T-helper 2 cell treated with Interferon-gamma antibody and Interleukin-4, amounts not matched to agents 5 μg/mL and 100 μg/mL, for 36 hours (primary cell): ENCODE results near the gene SLC34A2.
"Not testable (repeated sequence)": the region's sequence is repeated elsewhere in the genome, so short reads cannot be mapped to it uniquely, and the experiment has no call there.

Source experiments
- DNase-seq: peaks from one replicate; pipeline ENCODE4 v3.0.0; 2021; ENCODE audit warnings: low spot score
- H3K27ac Mint-ChIP-seq: one replicate; pipeline ENCODE4 v1.8.0; 2021; ENCODE audit warnings: mild to moderate bottlenecking, mixed read lengths
- H3K27me3 Mint-ChIP-seq: one replicate; pipeline ENCODE4 v1.8.0; 2021; ENCODE audit warnings: low read depth, mixed read lengths
- H3K36me3 Mint-ChIP-seq: one replicate; pipeline ENCODE4 v1.8.0; 2021; ENCODE audit warnings: low read depth, mixed read lengths
- H3K4me1 Mint-ChIP-seq: one replicate; pipeline ENCODE4 v1.8.0; 2021; ENCODE audit warnings: low read depth, mixed read lengths
- H3K4me3 Mint-ChIP-seq: one replicate; pipeline ENCODE4 v1.8.0; 2022; ENCODE audit warnings: mild to moderate bottlenecking, moderate library complexity, mixed read lengths
- H3K9me3 Mint-ChIP-seq: one replicate; pipeline ENCODE4 v1.8.0; 2021; ENCODE audit warnings: mixed read lengths

SLC34A2 gene

DNA sequence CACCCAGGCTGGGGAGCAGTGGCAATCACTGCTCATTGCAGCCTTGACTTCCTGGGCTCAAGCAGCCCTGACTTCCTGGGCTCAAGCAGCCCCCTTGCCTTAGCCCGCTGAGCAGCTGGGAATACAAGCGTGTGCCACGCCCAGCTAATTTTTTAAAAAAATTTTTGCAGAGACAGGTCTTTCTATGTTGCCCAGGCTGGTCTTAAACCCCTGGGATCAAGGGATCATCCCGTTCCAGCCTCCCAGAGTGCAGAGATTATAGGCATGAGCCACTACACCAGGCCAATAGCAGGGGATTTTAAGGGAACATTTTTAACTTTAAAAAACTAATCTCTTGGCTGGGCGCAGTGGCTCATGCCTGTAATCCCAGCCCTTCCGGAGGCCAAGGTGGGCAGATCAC, 5.3 kb upstream of the SLC34A2 start:
- H3K4me3 Mint-ChIP-seq: no peak overlapping the region
- no peak for DNase-seq
- peaks cover 23% of the 10 kb centered on the region for H3K27me3 Mint-ChIP-seq
- no peak overlapping the region for H3K27ac Mint-ChIP-seq
- H3K9me3 Mint-ChIP-seq: no peaks in the 10 kb centered on the region
- H3K4me1 Mint-ChIP-seq: peaks cover 2% of the 10 kb centered on the region
- H3K36me3 Mint-ChIP-seq: no peaks in the 10 kb centered on the region

DNA sequence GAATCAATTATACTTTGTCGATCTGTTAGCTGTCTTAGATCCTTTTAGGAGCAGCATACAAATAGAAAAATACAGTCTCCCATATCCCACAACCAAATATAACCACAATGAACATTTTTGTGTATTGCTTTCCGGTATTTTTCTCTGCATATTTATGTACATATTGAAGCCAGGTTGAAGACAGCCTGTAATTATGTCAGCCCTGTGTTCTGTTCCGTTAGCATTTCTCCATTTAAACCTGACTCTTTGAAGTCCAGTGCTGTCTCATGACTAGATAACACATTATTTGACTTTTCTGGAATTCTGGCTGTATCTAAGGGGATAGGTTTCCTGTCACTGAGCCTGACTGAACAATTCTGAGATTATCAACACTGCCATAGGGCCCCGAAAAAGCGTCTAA, 4.0 kb upstream of the SLC34A2 start:
- DNase-seq: no peak
- Mint-ChIP-seq H3K4me3 (no peak overlapping the region), H3K27ac (no peak overlapping the region), H3K9me3 (no peaks in the 10 kb centered on the region), H3K36me3 (no peaks in the 10 kb centered on the region), H3K4me1 (peaks cover 2% of the 10 kb centered on the region), H3K27me3 (peaks cover 33% of the 10 kb centered on the region)

DNA sequence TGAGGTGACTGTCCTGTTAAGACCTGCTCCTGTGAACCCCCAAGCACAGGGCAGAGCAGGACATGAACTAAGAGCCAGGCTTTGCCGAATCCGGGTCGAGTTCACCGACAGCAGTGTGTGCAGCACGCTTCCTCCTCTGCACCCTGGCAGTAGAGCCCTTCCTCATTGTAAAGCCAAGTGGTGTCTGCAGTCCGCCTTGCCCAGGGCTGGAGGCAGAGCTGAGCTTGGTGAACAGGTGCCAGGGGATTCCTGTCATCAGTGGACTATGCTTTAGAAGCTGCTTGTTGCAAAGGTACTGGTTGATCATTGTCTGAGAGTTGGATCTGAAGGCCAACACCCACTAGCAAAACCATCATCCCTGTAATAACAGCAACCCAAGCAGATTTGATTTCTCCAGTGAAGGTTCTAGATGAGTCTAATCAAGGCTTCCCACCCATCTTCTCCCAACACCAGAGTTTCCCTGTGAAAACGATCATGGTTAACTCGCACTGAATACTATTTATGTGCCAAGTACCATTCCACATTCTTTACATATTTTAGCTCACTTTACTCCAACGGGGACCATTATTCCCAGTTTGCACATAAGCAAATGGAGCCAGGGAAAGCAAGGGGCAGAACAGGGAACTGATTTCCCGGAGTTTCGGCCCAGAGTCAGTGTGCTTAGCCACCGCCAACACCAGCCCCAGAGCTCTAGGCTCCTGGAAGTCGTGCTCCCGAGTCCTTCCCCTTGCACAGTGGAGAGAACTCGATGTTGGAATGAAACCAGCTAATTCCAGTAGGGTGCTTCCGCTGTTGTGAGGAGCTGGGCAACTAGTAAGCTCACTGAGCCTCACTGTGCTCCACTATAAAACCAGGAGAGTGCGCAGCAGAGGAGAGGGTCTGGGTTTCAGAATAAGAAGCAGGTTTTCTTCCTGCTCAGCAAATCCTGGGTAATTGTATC, 1.4 kb upstream of the SLC34A2 start:
- Mint-ChIP-seq H3K36me3 (no peaks in the 10 kb centered on the region), H3K4me3 (no peak overlapping the region), H3K4me1 (peaks cover 2% of the 10 kb centered on the region), H3K9me3 (no peaks in the 10 kb centered on the region), H3K27me3 (peaks cover 43% of the 10 kb centered on the region), H3K27ac (no peak overlapping the region)
- DNase-seq: no peak

DNA sequence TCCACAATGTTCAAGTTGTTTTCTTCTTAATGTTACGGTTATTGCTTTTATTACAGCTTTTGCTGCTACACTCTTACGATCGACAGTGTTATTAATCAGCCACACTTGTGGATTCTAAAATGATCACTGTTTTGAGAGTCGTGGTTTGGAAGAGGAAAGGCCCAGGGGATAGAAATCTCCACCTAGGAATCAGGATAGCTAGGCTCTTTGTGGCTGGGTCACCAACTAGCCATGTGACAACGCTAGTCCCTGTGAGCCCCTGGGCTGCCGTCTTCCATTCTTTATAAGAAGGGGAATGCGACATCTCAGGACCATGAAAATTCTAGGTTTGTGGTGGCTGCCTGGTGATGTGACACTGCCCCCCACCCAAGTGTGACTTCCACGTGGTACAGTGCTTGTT, 380 bp downstream of the SLC34A2 start:
- peaks cover 43% of the 10 kb centered on the region for H3K27me3 Mint-ChIP-seq
- peaks cover 2% of the 10 kb centered on the region for H3K4me1 Mint-ChIP-seq

DNA sequence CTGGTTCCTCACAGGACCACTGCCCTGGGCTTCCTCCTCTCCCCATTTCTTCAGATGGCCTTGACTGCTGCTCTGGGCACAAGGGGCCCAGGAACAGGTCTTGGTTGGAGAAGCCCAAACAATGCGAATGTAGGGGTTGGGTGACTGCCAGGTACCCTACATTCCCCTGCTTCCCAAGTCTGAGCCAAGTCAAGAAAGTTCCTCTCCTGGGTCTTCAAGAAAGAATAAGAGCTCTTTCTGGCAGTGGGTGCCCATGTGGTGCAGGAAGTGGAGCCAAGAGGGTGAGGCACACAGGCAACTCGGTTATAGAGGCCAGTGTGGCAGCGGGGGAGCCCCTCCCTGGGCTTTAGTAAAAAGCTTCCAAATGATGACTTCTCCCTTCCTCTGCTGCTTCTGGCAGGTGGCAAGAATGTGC, 2.7 kb downstream of the SLC34A2 start:
- no peaks in the 10 kb centered on the region for H3K9me3 Mint-ChIP-seq
- peaks cover 39% of the 10 kb centered on the region for H3K27me3 Mint-ChIP-seq
- peaks cover 2% of the 10 kb centered on the region for H3K4me1 Mint-ChIP-seq
- no peak overlapping the region for H3K4me3 Mint-ChIP-seq
- H3K27ac Mint-ChIP-seq: no peak overlapping the region
- no peak for DNase-seq
- H3K36me3 Mint-ChIP-seq: no peaks in the 10 kb centered on the region

More for the DNA sequence above, 380 bp downstream of the SLC34A2 start:
- Mint-ChIP-seq H3K9me3 (no peaks in the 10 kb centered on the region), H3K27ac (no peak overlapping the region), H3K36me3 (no peaks in the 10 kb centered on the region), H3K4me3 (no peak overlapping the region)
- DNase-seq: no peak

DNA sequence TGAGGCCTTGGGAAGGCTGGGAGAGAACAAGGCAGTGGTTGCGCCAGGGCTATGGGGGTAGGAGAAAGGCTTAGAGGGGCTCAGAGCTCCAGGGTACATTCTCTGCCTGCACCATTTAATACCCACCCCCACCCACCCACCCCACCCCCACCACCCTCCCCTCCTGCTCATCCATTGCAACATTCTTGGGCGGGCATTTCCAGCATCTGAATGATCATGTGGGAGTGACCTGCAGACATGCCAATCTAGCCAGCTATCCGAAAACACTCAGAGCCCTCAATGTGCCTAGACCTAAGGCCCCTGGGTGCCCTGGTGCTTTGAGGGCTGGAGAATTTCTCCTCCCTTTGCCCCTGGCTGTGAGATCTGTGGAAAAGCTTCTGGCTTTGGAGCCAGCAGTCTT, 3.1 kb downstream of the SLC34A2 start:
- Mint-ChIP-seq H3K27me3 (peaks cover 38% of the 10 kb centered on the region), H3K9me3 (no peaks in the 10 kb centered on the region), H3K36me3 (no peaks in the 10 kb centered on the region), H3K4me3 (no peak overlapping the region), H3K4me1 (peaks cover 2% of the 10 kb centered on the region), H3K27ac (no peak overlapping the region)
- no peak for DNase-seq

DNA sequence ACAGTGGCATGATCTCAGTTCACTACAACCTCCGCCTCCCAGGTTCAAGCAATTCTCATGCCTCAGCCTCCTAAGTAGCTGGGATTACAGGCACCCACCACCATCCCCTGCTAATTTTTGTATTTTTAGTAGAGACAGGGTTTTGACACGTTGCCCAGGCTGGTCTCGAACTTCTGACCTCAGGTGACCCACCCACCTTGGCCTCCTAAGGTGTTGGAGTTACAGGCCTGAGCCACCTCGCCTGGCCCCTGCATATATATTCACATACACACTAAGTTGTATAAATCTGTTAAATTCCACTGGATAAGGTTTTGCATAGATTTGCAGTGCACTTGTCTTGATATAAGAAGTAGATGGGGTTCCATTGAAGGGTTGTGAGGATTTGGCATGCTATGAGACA, 5.8 kb downstream of the SLC34A2 start:
- H3K4me3 Mint-ChIP-seq, H3K4me1 Mint-ChIP-seq, H3K27ac Mint-ChIP-seq, DNase-seq, H3K9me3 Mint-ChIP-seq, H3K36me3 Mint-ChIP-seq: not testable (repeated sequence)
- peaks cover 15% of the 10 kb centered on the region for H3K27me3 Mint-ChIP-seq

DNA sequence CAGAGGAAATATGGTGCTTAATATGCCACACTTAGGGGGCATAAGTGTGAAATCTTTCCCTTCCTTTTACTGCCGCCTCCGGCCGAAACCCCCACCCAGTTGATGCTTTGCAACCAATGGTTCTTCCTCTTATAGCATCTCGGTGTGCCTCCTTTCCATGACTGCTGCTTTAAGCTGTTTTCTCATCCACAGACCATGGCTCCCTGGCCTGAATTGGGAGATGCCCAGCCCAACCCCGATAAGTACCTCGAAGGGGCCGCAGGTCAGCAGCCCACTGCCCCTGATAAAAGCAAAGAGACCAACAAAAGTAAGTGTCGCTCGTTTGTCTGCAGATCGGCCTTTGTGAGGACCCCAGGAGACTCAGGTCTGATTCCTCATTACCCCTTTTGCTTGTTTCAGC, 6.7 kb downstream of the SLC34A2 start:
- Mint-ChIP-seq H3K27me3 (peaks cover 7% of the 10 kb centered on the region), H3K9me3 (no peaks in the 10 kb centered on the region), H3K4me3 (no peak overlapping the region), H3K27ac (no peak overlapping the region), H3K4me1 (no peaks in the 10 kb centered on the region), H3K36me3 (no peaks in the 10 kb centered on the region)
- DNase-seq: no peak

DNA sequence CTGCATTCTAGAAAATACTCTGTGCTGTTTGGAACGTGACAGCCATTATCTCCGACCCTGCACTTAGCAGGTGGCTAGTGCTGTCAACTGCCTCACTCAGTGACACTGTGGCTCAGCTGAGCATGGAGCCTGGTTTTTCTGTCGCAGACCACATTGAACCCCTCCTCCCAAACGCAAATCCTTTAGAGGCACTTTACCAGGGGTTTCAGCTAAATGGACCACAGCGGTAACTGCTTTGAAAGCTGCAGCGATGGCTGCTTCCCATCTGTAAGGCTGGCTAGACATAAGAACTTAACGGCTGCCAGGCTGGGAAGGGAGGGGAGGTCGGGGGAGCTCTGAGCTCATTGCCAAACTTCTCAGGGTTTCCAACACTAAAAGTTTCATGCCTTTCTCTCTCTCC, 8.1 kb downstream of the SLC34A2 start:
- no peak overlapping the region for H3K4me3 Mint-ChIP-seq
- DNase-seq: no peak
- no peaks in the 10 kb centered on the region for H3K4me1 Mint-ChIP-seq
- no peaks in the 10 kb centered on the region for H3K36me3 Mint-ChIP-seq
- H3K9me3 Mint-ChIP-seq: no peaks in the 10 kb centered on the region
- H3K27ac Mint-ChIP-seq: no peak overlapping the region
- H3K27me3 Mint-ChIP-seq: peaks cover 5% of the 10 kb centered on the region

DNA sequence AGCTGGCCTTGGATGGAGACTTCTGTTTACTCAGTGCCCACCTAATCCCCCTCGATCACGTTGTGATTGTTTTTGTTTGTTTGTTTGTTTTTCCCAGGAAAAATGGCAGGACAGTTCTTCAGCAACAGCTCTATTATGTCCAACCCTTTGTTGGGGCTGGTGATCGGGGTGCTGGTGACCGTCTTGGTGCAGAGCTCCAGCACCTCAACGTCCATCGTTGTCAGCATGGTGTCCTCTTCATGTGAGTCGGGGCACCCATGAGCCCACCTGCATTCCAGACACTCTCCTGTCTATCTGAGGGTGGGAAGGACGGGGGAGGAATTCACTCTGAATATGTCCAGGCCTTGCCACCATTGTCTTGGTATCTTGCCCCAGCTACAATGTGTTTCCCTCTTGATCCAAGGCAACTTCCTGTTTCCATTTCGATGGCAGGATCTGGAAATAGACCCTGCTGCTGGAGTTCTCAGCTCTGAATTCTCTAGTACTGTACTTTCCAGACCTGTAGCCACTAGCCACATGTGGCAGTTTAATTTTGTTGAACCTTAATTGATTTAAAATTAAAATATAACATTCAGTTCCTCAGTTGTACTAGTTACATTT, 10.5 kb downstream of the SLC34A2 start:
- Mint-ChIP-seq H3K27ac (no peak overlapping the region), H3K4me1 (no peaks in the 10 kb centered on the region), H3K4me3 (no peak overlapping the region), H3K36me3 (no peaks in the 10 kb centered on the region), H3K27me3 (no peaks in the 10 kb centered on the region), H3K9me3 (no peaks in the 10 kb centered on the region)
- DNase-seq: no peak

DNA sequence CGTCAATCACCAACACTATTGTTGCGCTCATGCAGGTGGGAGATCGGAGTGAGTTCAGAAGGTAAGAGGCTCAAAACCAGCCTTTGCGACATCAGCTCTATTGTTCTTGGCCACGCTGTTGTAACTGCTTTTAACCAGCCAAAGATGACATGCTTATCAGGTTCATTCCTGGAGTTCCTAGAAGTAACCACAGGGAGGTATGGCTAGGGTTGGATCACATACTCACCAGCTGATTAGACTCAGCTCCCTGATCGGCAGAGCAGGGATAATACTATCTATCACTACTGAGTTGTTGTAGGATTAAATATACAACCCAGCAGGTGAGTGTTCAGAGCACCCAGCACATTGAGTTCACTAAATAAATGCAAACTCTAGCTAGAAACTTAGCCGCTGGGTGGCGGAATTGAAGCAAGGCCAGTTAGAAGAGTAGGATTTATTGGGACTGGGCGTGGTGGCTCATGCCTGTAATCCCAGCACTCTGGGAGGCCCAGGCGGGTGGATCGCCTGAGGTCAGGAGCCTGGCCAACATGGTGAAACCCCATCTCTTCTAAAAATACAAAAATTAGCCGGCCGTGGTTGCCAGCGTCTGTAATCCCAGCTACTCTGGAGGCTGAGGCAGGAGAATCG, 12.4 kb downstream of the SLC34A2 start:
- Mint-ChIP-seq H3K9me3 (no peaks in the 10 kb centered on the region), H3K4me1 (no peaks in the 10 kb centered on the region)

DNA sequence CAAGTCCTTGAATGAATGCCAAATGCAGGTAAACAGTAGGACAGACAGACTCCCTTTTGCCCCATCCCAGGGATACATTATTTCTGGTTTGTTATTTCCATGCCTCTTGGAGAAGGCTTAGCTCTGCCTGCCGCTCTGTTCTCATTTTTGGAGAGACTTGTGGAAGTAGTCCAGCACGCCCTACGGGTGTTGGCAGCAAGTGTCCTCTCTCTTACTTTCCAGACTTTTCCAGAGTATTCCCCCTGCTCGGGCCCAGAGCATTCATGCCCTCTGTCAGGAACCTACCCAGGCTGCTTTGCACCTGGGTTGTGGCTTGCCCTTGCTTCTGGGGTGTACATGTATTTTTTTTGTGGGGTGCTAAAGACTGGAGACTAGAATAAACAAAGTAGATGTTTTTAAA, 15.3 kb downstream of the SLC34A2 start:
- Mint-ChIP-seq H3K4me3 (no peak overlapping the region), H3K9me3 (no peaks in the 10 kb centered on the region), H3K4me1 (no peaks in the 10 kb centered on the region), H3K27me3 (no peaks in the 10 kb centered on the region), H3K36me3 (no peaks in the 10 kb centered on the region), H3K27ac (no peak overlapping the region)
- no peak for DNase-seq

More for the DNA sequence above, 12.4 kb downstream of the SLC34A2 start:
- H3K27me3 Mint-ChIP-seq: no peaks in the 10 kb centered on the region
- H3K36me3 Mint-ChIP-seq: no peaks in the 10 kb centered on the region
- no peak for DNase-seq
- no peak overlapping the region for H3K4me3 Mint-ChIP-seq
- no peak overlapping the region for H3K27ac Mint-ChIP-seq

DNA sequence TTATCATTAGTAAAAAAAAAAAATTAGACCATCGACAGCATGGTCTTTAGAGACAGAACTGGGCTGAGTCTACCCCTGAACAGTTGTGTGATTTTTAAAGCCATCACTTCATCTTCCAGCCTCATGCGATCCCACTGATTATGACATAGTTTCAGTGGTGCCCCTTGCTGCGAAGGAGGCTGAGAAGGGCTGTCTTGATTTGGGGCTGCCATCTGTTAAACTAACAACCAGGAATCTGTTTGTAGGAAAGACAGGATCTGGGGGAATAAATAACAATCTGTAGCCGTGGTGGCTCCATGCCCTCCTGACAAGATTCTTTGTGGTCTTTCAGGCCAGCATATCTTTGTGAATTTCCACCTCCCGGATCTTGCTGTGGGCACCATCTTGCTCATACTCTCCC, 17.1 kb downstream of the SLC34A2 start:
- no peak overlapping the region for H3K27ac Mint-ChIP-seq
- H3K36me3 Mint-ChIP-seq: no peaks in the 10 kb centered on the region
- no peak overlapping the region for H3K4me3 Mint-ChIP-seq

DNA sequence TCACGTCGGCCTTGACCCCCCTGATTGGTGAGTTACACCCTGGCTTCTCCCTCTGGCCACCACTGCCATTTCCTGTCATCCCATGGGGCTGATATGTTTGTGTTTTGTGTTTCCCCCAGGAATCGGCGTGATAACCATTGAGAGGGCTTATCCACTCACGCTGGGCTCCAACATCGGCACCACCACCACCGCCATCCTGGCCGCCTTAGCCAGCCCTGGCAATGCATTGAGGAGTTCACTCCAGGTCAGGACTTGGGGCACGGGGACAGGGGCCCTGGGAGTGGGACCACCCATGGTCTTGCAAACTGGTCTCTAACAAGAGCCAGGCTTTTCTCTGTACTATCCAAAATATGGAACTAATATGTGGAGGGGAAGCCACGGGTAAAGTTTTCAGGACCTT, 18.7 kb downstream of the SLC34A2 start:
- Mint-ChIP-seq H3K4me3 (no peak overlapping the region), H3K9me3 (no peaks in the 10 kb centered on the region), H3K4me1 (no peaks in the 10 kb centered on the region), H3K27me3 (no peaks in the 10 kb centered on the region), H3K27ac (no peak overlapping the region), H3K36me3 (no peaks in the 10 kb centered on the region)
- no peak for DNase-seq

More for the DNA sequence above, 17.1 kb downstream of the SLC34A2 start:
- no peaks in the 10 kb centered on the region for H3K27me3 Mint-ChIP-seq
- H3K9me3 Mint-ChIP-seq: no peaks in the 10 kb centered on the region
- H3K4me1 Mint-ChIP-seq: no peaks in the 10 kb centered on the region
- DNase-seq: no peak
